Measurements from ENCODE around the gene DEFB131A.
"Not testable (repeated sequence)": the region's sequence is repeated elsewhere in the genome, so short reads cannot be mapped to it uniquely, and the experiment has no call there.

DEFB131A gene

DNA sequence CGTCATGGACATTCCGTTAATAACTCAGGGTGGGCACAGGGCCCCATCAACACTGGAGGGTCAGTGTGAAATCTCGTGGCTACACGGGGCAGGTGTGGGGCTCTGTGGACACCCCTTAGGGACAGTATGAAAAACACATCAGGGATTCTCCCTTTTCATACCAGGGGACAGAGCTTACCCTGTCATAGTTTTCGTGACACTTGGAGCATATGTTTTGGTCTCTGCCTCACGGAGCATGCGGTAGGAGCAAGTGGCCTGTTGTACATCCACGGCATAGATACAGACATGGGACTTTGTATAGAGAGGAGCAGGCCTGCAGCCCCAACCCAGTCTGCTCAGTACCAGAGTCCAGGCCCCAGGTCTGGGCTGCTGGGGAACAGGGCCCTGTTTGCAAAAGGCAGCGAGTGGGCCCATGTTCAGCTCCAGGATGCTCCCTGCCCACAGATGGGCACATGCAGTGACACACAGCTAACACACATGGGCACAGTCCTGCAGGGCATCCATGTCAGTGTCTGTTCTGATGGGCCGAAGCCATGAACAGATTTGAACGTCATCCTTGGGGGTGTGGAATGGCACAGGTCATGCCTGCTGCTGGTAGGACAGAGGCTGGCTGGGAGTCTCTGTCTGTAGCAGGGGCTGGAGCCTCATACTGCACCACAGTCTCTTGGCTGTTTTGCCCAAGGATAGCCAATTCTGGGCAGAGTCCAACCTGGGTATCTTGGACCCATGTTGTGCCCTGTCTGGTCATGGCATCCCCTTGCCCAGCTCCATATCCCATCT lies 50.2 kb downstream of the DEFB131A start:
- not testable (repeated sequence) for DNase-seq (ENCODE audit: low read depth in 2 of 2)

DNA sequence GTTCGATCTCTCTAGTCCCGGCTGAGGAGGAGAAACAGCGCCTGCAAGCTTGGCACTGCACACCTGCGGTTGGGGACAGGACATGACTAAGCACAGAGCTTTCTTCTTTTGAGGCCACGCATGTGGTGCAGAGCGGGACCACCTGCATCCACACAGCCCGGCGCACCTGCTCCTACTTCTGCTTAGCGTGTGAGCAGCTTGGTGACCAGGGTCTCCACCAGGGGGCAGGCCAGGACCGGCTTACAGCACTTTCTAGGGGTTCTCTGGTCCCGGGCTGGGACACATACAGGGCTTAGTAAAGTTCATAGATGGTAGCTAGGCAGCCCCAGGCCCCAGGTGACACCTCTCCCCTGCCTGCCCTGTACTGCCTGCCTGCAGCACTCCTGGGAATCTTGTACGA lies 51.2 kb downstream of the DEFB131A start:
- DNase-seq (ENCODE audit: low read depth in 2 of 2): peak; percentile 55 to 64

DNA sequence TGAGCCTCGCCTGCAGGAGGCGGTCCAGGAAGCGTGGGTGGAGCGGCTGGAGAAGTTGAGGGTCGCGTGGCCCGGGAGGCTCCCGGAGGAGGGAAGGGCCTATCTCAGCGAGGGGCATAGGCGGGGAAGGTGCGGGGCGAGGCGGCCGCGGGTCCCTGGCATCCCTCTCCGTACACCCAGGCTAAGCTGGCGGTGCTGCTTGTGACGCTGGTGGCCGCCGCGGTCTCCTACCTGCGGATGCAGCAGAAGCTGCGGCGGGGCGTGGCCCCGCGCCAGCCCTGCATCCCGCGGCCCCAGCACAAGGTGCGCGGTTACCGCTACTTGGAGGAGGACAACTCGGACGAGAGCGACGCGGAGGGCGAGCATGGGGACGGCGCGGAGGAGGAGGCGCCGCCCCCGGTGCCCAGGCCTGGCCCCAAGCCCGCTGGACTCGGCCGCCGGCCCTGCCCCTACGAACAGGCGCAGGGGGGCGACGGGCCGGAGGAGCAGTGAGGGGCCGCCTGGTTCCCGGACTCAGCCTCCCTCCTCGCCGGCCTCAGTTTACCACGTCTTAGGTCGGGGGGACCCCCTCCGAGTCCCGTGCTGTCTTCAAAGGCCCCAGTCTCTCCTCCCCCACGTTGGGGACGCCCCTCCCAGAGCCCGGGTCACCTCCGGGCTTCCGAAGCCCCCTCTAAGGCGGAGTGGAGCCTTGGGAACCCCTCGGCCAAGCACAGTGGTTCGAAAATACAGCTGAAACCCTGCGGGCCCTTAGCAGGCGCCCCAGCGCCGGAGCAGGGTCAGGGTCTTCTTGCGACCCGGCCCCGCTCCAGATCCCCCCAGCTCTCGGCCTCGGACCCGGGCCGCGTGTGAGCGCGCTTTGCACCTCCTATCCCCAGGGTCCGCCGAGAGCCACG lies 53.6 kb downstream of the DEFB131A start:
- DNase-seq (ENCODE audit: low read depth in 2 of 2): not testable (repeated sequence)

DNA sequence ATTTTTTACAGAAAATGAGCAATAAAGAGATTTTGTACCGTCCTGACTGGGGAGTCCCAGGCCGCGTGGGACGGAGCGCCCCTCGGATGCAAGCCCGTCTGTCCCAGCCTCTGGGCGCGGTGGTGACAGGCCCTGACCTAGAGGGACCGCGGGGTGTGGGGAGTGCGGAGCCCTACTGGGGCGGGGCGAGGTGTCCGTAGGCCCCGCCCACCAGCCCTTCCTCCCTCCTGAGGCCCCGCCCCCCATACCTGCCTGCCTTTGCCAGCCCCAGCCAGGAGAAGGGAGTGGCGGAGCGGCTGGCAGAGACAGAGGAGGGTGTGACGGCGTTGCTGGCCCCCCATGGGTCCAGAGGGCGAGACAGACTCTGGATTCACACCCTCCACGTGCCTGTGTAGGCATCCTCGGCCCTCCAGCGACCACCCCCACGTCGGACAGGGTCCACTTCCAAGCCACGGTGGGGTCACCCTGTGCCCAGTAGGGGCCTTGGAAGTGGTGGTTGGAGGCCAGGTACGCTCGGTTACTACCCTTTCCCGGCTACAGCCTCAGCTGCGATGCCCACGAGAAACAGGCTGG lies 54.3 kb downstream of the DEFB131A start:
- DNase-seq (ENCODE audit: low read depth in 2 of 2): not testable (repeated sequence)

DNA sequence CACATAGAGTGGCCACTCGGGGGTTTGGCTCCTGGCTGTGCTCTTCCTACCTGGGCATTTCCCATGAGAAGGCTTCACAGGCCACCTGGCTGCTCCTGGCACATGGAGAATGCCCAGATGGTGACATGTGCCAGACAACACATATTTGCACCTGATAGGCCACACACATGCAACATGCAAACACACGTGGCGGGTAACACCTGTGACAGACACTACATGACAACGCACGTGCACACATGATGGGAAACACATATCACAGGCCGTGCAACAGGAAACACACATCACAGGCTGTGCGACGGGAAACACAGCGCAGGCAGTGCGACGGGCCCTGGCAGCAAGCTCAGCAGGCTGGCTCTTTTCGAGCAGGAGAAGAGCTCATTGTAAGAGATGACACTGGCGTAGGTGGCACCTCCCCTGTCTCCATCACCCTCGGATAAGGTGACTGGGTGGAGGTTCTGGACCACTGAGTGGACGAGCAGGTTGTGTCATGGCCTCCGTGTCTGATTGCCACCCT lies 55.8 kb downstream of the DEFB131A start:
- DNase-seq (ENCODE audit: low read depth in 2 of 2): not testable (repeated sequence)

All from stimulated activated CD8-positive, alpha-beta memory T cell treated with anti-CD3 and anti-CD28 coated beads, Interleukin-15, amount 100 ng/mL, for 48 hours (primary cell).